HepG2 (cell line): ENCODE results near the gene GLB1L. TPM values are rescaled to one million over a fixed set of nuclear protein-coding genes. Genes with fewer than 3 reads are reported as not detected.
A peak's percentile ranks its signal among the peaks of the same experiment; 100 is the strongest.
"Not testable (repeated sequence)": the region's sequence is repeated elsewhere in the genome, so short reads cannot be mapped to it uniquely, and the experiment has no call there.

ENCODE experiments used
- ATAC-seq: fragments of 200-7000 bp; cut with Tn5 transposase; 3 replicates; pipeline ENCODE4 v1.9.1; 2020; ENCODE audit warnings: mild to moderate bottlenecking, moderate library complexity
- BruUV-seq: library from RNA; stranded (reverse); fragments of 400-500 nt; replicated peaks from 2 replicates; lab custom pipeline; 2021; lab: Mats Ljungman, UMichigan
- CTCF ChIA-PET: fragments of 300-600 bp; formaldehyde crosslinking; extraction: SDS; loops from one replicate; lab custom pipeline; 2021; ENCODE audit warnings: low total read pairs, inconsistent platforms, low intra/inter-chr PET ratio; lab: Yijun Ruan, JAX
- POLR2A ChIA-PET: fragments of 350-600 bp; sonication (Branson Sonifier 250); formaldehyde crosslinking; loops from one replicate; lab custom pipeline; 2020; ENCODE audit warnings: antibody characterized with exemption, inconsistent platforms; lab: Yijun Ruan, JAX
- DNase-seq: peaks from one replicate; pipeline ENCODE4 v3.0.0-alpha.2; 2015; ENCODE audit warnings: low spot score
- FAIRE-seq: peaks from 3 replicates; lab custom pipeline; 2011; peaks lifted over from hg19 to GRCh38; lab: Jason Lieb, UNC
- H2AFZ ChIP-seq: one replicate; pipeline ENCODE4 v1.6.1; 2011; ENCODE audit warnings: low read length, inconsistent platforms
- H3K27ac ChIP-seq: fragments of 300-600 bp; 3 replicates; pipeline ENCODE4 v1.8.0; 2011; ENCODE audit warnings: mixed run types, mild to moderate bottlenecking, mixed read lengths, low read length, inconsistent platforms; ENCODE audit not compliant: insufficient read depth; ENCODE audit errors: extremely low read length
- H3K27me3 ChIP-seq, 2 experiments: fragments of 200-600 bp in 1 of 2; 2 replicates in 1 of 2; 3 replicates in 1 of 2; pipeline versions ENCODE4 v1.6.0 to v1.8.0; 2011; ENCODE audit warnings: low read length in 2 of 2, mild to moderate bottlenecking in 2 of 2, moderate library complexity in 2 of 2, inconsistent platforms in 1 of 2; ENCODE audit not compliant: insufficient read depth in 2 of 2, control insufficient read depth in 1 of 2
- H3K36me3 ChIP-seq, 2 experiments: fragments of 200-600 bp in 1 of 2; replicated peaks in 1 of 2; 2 replicates in 1 of 2; 3 replicates in 1 of 2; pipeline versions ENCODE4 v1.5.1 to v1.8.0; 2011; ENCODE audit warnings: low read length in 2 of 2, inconsistent platforms in 1 of 2; ENCODE audit not compliant: insufficient read depth in 2 of 2, control insufficient read depth in 1 of 2
- H3K4me1 ChIP-seq: 2 replicates; pipeline ENCODE4 v1.5.1; 2012; ENCODE audit warnings: low read length, inconsistent platforms; ENCODE audit not compliant: insufficient read depth
- H3K4me2 ChIP-seq: 2 replicates; pipeline ENCODE4 v1.6.0; 2011; ENCODE audit warnings: low read depth, low read length, inconsistent platforms
- H3K4me3 ChIP-seq, 3 experiments: fragments of 200-600 bp in 1 of 3; sonication (generic), shearing (Covaris generic) in 1 of 3; replicated peaks in 1 of 3; 2 replicates each; pipeline ENCODE4 v1.5.1; 2011 to 2016; ENCODE audit warnings: low read length in 3 of 3, inconsistent platforms in 2 of 3, low read depth in 2 of 3, mild to moderate bottlenecking in 2 of 3, control low read depth in 1 of 3, mixed read lengths in 1 of 3; ENCODE audit not compliant: insufficient read depth in 1 of 3
- H3K79me2 ChIP-seq: one replicate; pipeline ENCODE4 v1.6.1; 2011; ENCODE audit warnings: low read length, inconsistent platforms; ENCODE audit not compliant: insufficient read depth
- H3K9ac ChIP-seq: 2 replicates; pipeline ENCODE4 v1.6.0; 2011; ENCODE audit warnings: mild to moderate bottlenecking, low read depth, low read length, inconsistent platforms; ENCODE audit not compliant: insufficient read depth
- H3K9me3 ChIP-seq: 2 replicates; pipeline ENCODE4 v1.5.1; 2012; ENCODE audit warnings: mild to moderate bottlenecking, low read length
- H4K20me1 ChIP-seq: 2 replicates; pipeline ENCODE4 v1.6.0; 2011; ENCODE audit warnings: inconsistent platforms, mild to moderate bottlenecking, low read length, moderate library complexity; ENCODE audit not compliant: insufficient read depth
- CSRNP1 ChIP-seq: sonication (generic); formaldehyde crosslinking; IDR thresholded peaks from 2 replicates; pipeline ENCODE4 v1.8.1; 2023; ENCODE audit warnings: mild to moderate bottlenecking, missing genetic modification reagents
- CTCF ChIP-seq: sonication (generic); formaldehyde crosslinking; IDR thresholded peaks from 2 replicates; pipeline ENCODE4 v1.5.0; 2020; ENCODE audit warnings: mild to moderate bottlenecking, missing genetic modification reagents, moderate library complexity
- NONO ChIP-seq, 2 experiments: fragments of 450-650 bp in 1 of 2; sonication (generic) in 1 of 2; formaldehyde crosslinking in 1 of 2; IDR thresholded peaks in 1 of 2; conservative IDR thresholded peaks in 1 of 2; 2 replicates each; pipeline versions ENCODE4 v1.6.1 to v1.8.0; 2017 to 2022; ENCODE audit warnings: mild to moderate bottlenecking in 1 of 2, missing genetic modification reagents in 1 of 2, moderate library complexity in 1 of 2
- TAF1 ChIP-seq: sonication (generic); formaldehyde crosslinking; IDR thresholded peaks from 2 replicates; pipeline ENCODE4 v1.4.0; 2020; ENCODE audit warnings: missing genetic modification reagents
- ZGPAT ChIP-seq: IDR thresholded peaks from 2 replicates; pipeline ENCODE4 v1.6.1; 2016; ENCODE audit warnings: mild to moderate bottlenecking
- ZNF687 ChIP-seq: sonication (generic); formaldehyde crosslinking; IDR thresholded peaks from 2 replicates; pipeline ENCODE4 v1.5.1; 2020; ENCODE audit warnings: mild to moderate bottlenecking, missing genetic modification reagents, moderate library complexity
- WGBS: methylation state at CpG from one replicate; pipeline ENCODE4 v1.1.6; 2017; ENCODE audit warnings: low lambda C conversion rate; 5-methylcytosine and 5-hydroxymethylcytosine counted together
- in situ Hi-C: cut with HindIII; loops from 2 replicates; pipeline ENCODE4 v1.10.0; 2017; ENCODE audit warnings: low pct_unique_long_range_greater_than_20kb; ENCODE audit not compliant: extremely low pct_ligation_motif_present
- intact Hi-C: fragments of 100-400 bp; cut with micrococcal nuclease; formaldehyde crosslinking; loops from one replicate; pipeline ENCODE4 v1.10.0; 2022; ENCODE audit not compliant: unreplicated experiment
- polyA plus RNA-seq, 8 experiments: library from polyadenylated mRNA; depleted of rRNA in 3 of 8; stranded (reverse) in 7 of 8; unstranded in 1 of 8; fragments of >200 nt; fragmentation: Illumina TruSeq in 4 of 8; extraction: Trizol in 4 of 8; gene quantifications; 2 replicates each; pipeline versions ENCODE4 v1.2.1 to v1.2.3, GENCODE V29; 2011 to 2016; ENCODE audit warnings: low read depth in 4 of 8, missing spikeins in 1 of 8, mixed read lengths in 1 of 8; ENCODE audit not compliant: insufficient read depth in 1 of 8
- total RNA-seq, 5 experiments: library from RNA; depleted of rRNA; stranded (reverse); fragments of >200 nt; fragmentation: Illumina TruSeq; extraction: Trizol; gene quantifications; 2 replicates each; pipeline ENCODE4 v1.2.3, GENCODE V29; 2016; ENCODE audit warnings: low read depth in 1 of 5

GLB1L gene
- total and polyA plus RNA-seq, 2 of the 13 experiments (the other 11 are each of a cell fraction or from before 2014, with no cell fraction given): 6.8 to 7.3 TPM

GRCh38 chr2:219201331-219201730 is 43.9 kb downstream of the GLB1L start:
- FAIRE-seq; ATAC-seq; H3K4me2 ChIP-seq; H3K27me3 ChIP-seq; BruUV-seq; H3K9ac ChIP-seq; H2AFZ ChIP-seq; H3K9me3 ChIP-seq; in situ Hi-C loops; CTCF ChIA-PET; intact Hi-C loops; H3K36me3 ChIP-seq; H3K4me3 ChIP-seq; DNase-seq; H4K20me1 ChIP-seq; H3K79me2 ChIP-seq; TF ChIP-seq NONO (IDR thresholded peaks at IDR 0.05): not testable (repeated sequence)
- POLR2A ChIA-PET: interaction anchor here (0.8 to 10.9 kb wide), 13 partner anchors 6 to 199 kb away, joined by 3 to 102 read pairs (median 9); partner anchors contain the start of genes ABCB6, CNPPD1, DNAJB2 and GLB1L
- peak overlapping the region; percentile 63 for H3K27ac ChIP-seq
- TF ChIP-seq ZGPAT (CRISPR knock-in tag): 0 out of 2 replicates have a peak, but pooled peaks have one; percentile 13
- TF ChIP-seq CTCF (CRISPR knock-in tag): 0 out of 2 replicates have a peak, but pooled peaks have one; percentile 17
- TF ChIP-seq CSRNP1 (CRISPR knock-in tag): 0 out of 2 replicates have a peak, but pooled peaks have one; percentile 26
- TF ChIP-seq ZNF687 (CRISPR knock-in tag): peak; percentile 39; the same call in 1 of the 2 replicates
- 0 out of 2 replicates have a peak, but pooled peaks have one; percentile 2 for TF ChIP-seq NONO (CRISPR knock-in tag; conservative IDR thresholded peaks at IDR 0.05)
- TF ChIP-seq TAF1 (CRISPR knock-in tag): 0 out of 2 replicates have a peak, but pooled peaks have one; percentile 0
- H3K4me1 ChIP-seq: peaks cover 42% of the 10 kb centered on the region
- WGBS: 87% methylated on average over 17 of the region's 21 CpGs
